Measurements from ENCODE around the gene CDC14B.

The CDC14B gene

GRCh38 chr9:96458226-96458625, 161.4 kb downstream of the CDC14B start:
- no peak for TF ChIP-seq LEF1 (IDR thresholded peaks at IDR 0.05; ENCODE audit: borderline replicate concordance)
- TF ChIP-seq BHLHE40 (IDR thresholded peaks at IDR 0.05; ENCODE audit: borderline replicate concordance) = no peak
- TF ChIP-seq TARDBP (IDR thresholded peaks at IDR 0.05) = no peak
- TF ChIP-seq ZNF384 (IDR thresholded peaks at IDR 0.05) = no peak
- TF ChIP-seq FOXK2 (IDR thresholded peaks at IDR 0.05) = no peak
- no peak for TF ChIP-seq SUZ12 (IDR thresholded peaks at IDR 0.05)
- TF ChIP-seq ARNT (IDR thresholded peaks at IDR 0.05) = no peak
- no peak for TF ChIP-seq SP1 (IDR thresholded peaks at IDR 0.05)
- no peak for TF ChIP-seq L3MBTL2 (conservative IDR thresholded peaks at IDR 0.05)
- no peak for TF ChIP-seq PKNOX1 (IDR thresholded peaks at IDR 0.05)
- no peak for TF ChIP-seq NFRKB (IDR thresholded peaks at IDR 0.05)
- TF ChIP-seq FOXA1 (IDR thresholded peaks at IDR 0.05) = no peak
- no peak for TF ChIP-seq FOXM1 (IDR thresholded peaks at IDR 0.05; ENCODE audit: borderline replicate concordance)
- TF ChIP-seq ELF4 (IDR thresholded peaks at IDR 0.05) = no peak
- no peak for TF ChIP-seq HDGF (IDR thresholded peaks at IDR 0.05; ENCODE audit: borderline replicate concordance)
- DNase-seq (ENCODE audit: extremely low spot score) = no peak
- POLR2A ChIA-PET = interaction anchor here (1.3 kb wide), 1 partner anchor 9 kb away, joined by 4 read pairs; the partner anchor contains the start of gene HABP4
- CTCF ChIA-PET = no interaction called here

GRCh38 chr9:96457266-96457665, 162.4 kb downstream of the CDC14B start:
- POLR2A ChIA-PET = interaction anchor here (1.3 kb wide), 1 partner anchor 8 kb away, joined by 4 read pairs; the partner anchor contains the start of gene HABP4
- CTCF ChIA-PET = no interaction called here
- no peak for DNase-seq (ENCODE audit: extremely low spot score)
- no peak for TF ChIP-seq LEF1 (IDR thresholded peaks at IDR 0.05; ENCODE audit: borderline replicate concordance)
- TF ChIP-seq FOXA1 (IDR thresholded peaks at IDR 0.05) = no peak
- TF ChIP-seq CTBP1 (IDR thresholded peaks at IDR 0.05; ENCODE audit: borderline replicate concordance) = no peak
- no peak for TF ChIP-seq ARNT (IDR thresholded peaks at IDR 0.05)
- no peak for TF ChIP-seq FOXM1 (IDR thresholded peaks at IDR 0.05; ENCODE audit: borderline replicate concordance)
- TF ChIP-seq FOXK2 (IDR thresholded peaks at IDR 0.05) = no peak
- TF ChIP-seq L3MBTL2 (conservative IDR thresholded peaks at IDR 0.05) = no peak
- no peak for TF ChIP-seq SUZ12 (IDR thresholded peaks at IDR 0.05)
- no peak for TF ChIP-seq SP1 (IDR thresholded peaks at IDR 0.05)
- no peak for TF ChIP-seq HDGF (IDR thresholded peaks at IDR 0.05; ENCODE audit: borderline replicate concordance)
- no peak for TF ChIP-seq TARDBP (IDR thresholded peaks at IDR 0.05)
- no peak for TF ChIP-seq ZNF384 (IDR thresholded peaks at IDR 0.05)
- no peak for TF ChIP-seq BHLHE40 (IDR thresholded peaks at IDR 0.05; ENCODE audit: borderline replicate concordance)
- TF ChIP-seq NFRKB (IDR thresholded peaks at IDR 0.05) = no peak

GRCh38 chr9:96453625-96454024, 166.0 kb downstream of the CDC14B start:
- POLR2A ChIA-PET = no interaction called here
- DNase-seq (ENCODE audit: extremely low spot score) = peak; percentile 25
- CTCF ChIA-PET = interaction anchor here (0.6 to 0.7 kb wide), 2 partner anchors 25 to 182 kb away, joined by 3 to 10 read pairs; no protein-coding TSS in a partner anchor

GRCh38 chr9:96450613-96451528, 168.8 kb downstream of the CDC14B start:
- CTCF ChIA-PET = interaction anchor here (0.8 kb wide), 1 partner anchor 115 kb away, joined by 4 read pairs; no protein-coding TSS in a partner anchor
- TF ChIP-seq SP1 (IDR thresholded peaks at IDR 0.05) (no peak), PKNOX1 (IDR thresholded peaks at IDR 0.05) (no peak), L3MBTL2 (conservative IDR thresholded peaks at IDR 0.05) (peak; percentile 62)
- POLR2A ChIA-PET = interaction anchor here (1.1 to 1.9 kb wide), 4 partner anchors 28 to 168 kb away, joined by 3 to 11 read pairs (median 4); partner anchors contain the start of gene ZNF367
- DNase-seq (ENCODE audit: extremely low spot score) = peak; percentile 32

More at GRCh38 chr9:96453625-96454024, 166.0 kb downstream of the CDC14B start:
- no peak for TF ChIP-seq ARNT (IDR thresholded peaks at IDR 0.05)

Data from HEK293T (cell line).